IMR-90 (cell line): Measurements from ENCODE around the gene TEX52. TPM values are rescaled to one million over a fixed set of nuclear protein-coding genes. Genes with fewer than 3 reads are reported as not detected.
A peak's percentile ranks its signal among the peaks of the same experiment; 100 is the strongest.

Source experiments
- ATAC-seq: fragments of 200-7000 bp; cut with Tn5 transposase; 2 replicates; pipeline ENCODE4 v1.9.1; 2020; ENCODE audit warnings: low read depth, mild to moderate bottlenecking, moderate library complexity
- BruUV-seq: library from RNA; stranded (reverse); fragments of 400-500 nt; replicated peaks from 2 replicates; lab custom pipeline; 2021; lab: Mats Ljungman, UMichigan
- CTCF ChIA-PET: fragments of 300-600 bp; formaldehyde crosslinking; extraction: SDS; loops from one replicate; lab custom pipeline; 2021; ENCODE audit warnings: antibody characterized with exemption; lab: Yijun Ruan, JAX
- POLR2A ChIA-PET: fragments of 300-600 bp; sonication (Branson Sonifier 250); formaldehyde crosslinking; loops from one replicate; lab custom pipeline; 2022; ENCODE audit warnings: antibody characterized with exemption; ENCODE audit not compliant: unreplicated experiment; lab: Charles Lee
- DNase-seq: peaks from one replicate; pipeline ENCODE4 v3.0.0; 2013
- H2AFZ ChIP-seq: replicated peaks from 2 replicates; pipeline ENCODE3; 2013; ENCODE audit warnings: low read length, mild to moderate bottlenecking; ENCODE audit not compliant: poor library complexity
- H2AK5ac ChIP-seq: 2 replicates; pipeline ENCODE4 v1.6.1; 2013; ENCODE audit warnings: low read depth, low read length, inconsistent platforms
- H2AK9ac ChIP-seq: replicated peaks from 2 replicates; pipeline ENCODE3; 2013; ENCODE audit warnings: mild to moderate bottlenecking, low read depth, low read length, moderate library complexity; ENCODE audit not compliant: poor library complexity
- H2BK120ac ChIP-seq: 2 replicates; pipeline ENCODE4 v1.6.1; 2013; ENCODE audit warnings: low read depth, low read length, inconsistent platforms
- H2BK15ac ChIP-seq: 3 replicates; pipeline ENCODE4 v1.6.1; 2013; ENCODE audit warnings: low read depth, low read length, inconsistent platforms
- H2BK20ac ChIP-seq: 2 replicates; pipeline ENCODE4 v1.6.1; 2013; ENCODE audit warnings: low read depth, mild to moderate bottlenecking, inconsistent platforms, low read length, moderate library complexity
- H2BK5ac ChIP-seq: 2 replicates; pipeline ENCODE4 v1.6.1; 2013; ENCODE audit warnings: mild to moderate bottlenecking, low read depth, low read length, inconsistent platforms; ENCODE audit not compliant: poor library complexity, severe bottlenecking
- H3K14ac ChIP-seq: replicated peaks from 2 replicates; pipeline ENCODE4 v1.6.1; 2013; ENCODE audit warnings: low read depth, low read length, inconsistent platforms
- H3K18ac ChIP-seq: 2 replicates; pipeline ENCODE4 v1.6.1; 2013; ENCODE audit warnings: low read depth, low read length, control low read depth
- H3K23ac ChIP-seq: 2 replicates; pipeline ENCODE4 v1.6.1; 2013; ENCODE audit warnings: low read depth, low read length, inconsistent platforms
- H3K27ac ChIP-seq: 2 replicates; pipeline ENCODE4 v1.5.1; 2013; ENCODE audit warnings: mild to moderate bottlenecking, control low read depth, low read length; ENCODE audit not compliant: insufficient read depth
- H3K27me3 ChIP-seq: 2 replicates; pipeline ENCODE4 v1.6.1; 2013; ENCODE audit warnings: low read length; ENCODE audit not compliant: control insufficient read depth, insufficient read depth
- H3K36me3 ChIP-seq: 2 replicates; pipeline ENCODE4 v1.6.1; 2013; ENCODE audit warnings: low read length, mixed read lengths; ENCODE audit not compliant: control insufficient read depth, insufficient read depth
- H3K4ac ChIP-seq: 2 replicates; pipeline ENCODE4 v1.6.1; 2013; ENCODE audit warnings: low read depth, low read length, inconsistent platforms
- H3K4me1 ChIP-seq: 2 replicates; pipeline ENCODE4 v1.6.1; 2013; ENCODE audit warnings: low read length, mixed read lengths; ENCODE audit not compliant: control insufficient read depth, insufficient read depth
- H3K4me2 ChIP-seq: 2 replicates; pipeline ENCODE4 v1.6.1; 2013; ENCODE audit warnings: low read depth, mild to moderate bottlenecking, control low read depth, low read length, moderate library complexity
- H3K4me3 ChIP-seq: 2 replicates; pipeline ENCODE4 v1.5.1; 2013; ENCODE audit warnings: low read depth, mild to moderate bottlenecking, control low read depth, low read length, moderate library complexity; ENCODE audit not compliant: insufficient read depth
- H3K56ac ChIP-seq: 2 replicates; pipeline ENCODE4 v1.6.1; 2013; ENCODE audit warnings: low read length, inconsistent platforms; ENCODE audit not compliant: insufficient read depth; ENCODE audit errors: extremely low read depth
- H3K79me1 ChIP-seq, 2 experiments: 2 replicates each; pipeline ENCODE4 v1.6.1; 2013; ENCODE audit warnings: low read length in 2 of 2, inconsistent platforms in 1 of 2, low read depth in 1 of 2
- H3K9ac ChIP-seq: 2 replicates; pipeline ENCODE4 v1.6.1; 2013; ENCODE audit warnings: low read depth, low read length, control low read depth
- H3K9me1 ChIP-seq: 2 replicates; pipeline ENCODE4 v1.6.1; 2013; ENCODE audit warnings: low read length, inconsistent platforms; ENCODE audit not compliant: insufficient read depth
- H3K9me3 ChIP-seq: 2 replicates; pipeline ENCODE4 v1.6.1; 2013; ENCODE audit warnings: low read length; ENCODE audit not compliant: control insufficient read depth, insufficient read depth
- H4K20me1 ChIP-seq: 2 replicates; pipeline ENCODE4 v1.6.1; 2013; ENCODE audit warnings: low read length, inconsistent platforms; ENCODE audit not compliant: insufficient read depth
- H4K5ac ChIP-seq: 2 replicates; pipeline ENCODE4 v1.6.1; 2013; ENCODE audit warnings: mild to moderate bottlenecking, low read depth, low read length, control low read depth
- H4K8ac ChIP-seq, 2 experiments: 2 replicates each; pipeline ENCODE4 v1.6.1; 2013; ENCODE audit warnings: low read depth in 2 of 2, low read length in 2 of 2, control low read depth in 1 of 2, inconsistent platforms in 1 of 2
- H4K91ac ChIP-seq: 2 replicates; pipeline ENCODE4 v1.6.1; 2013; ENCODE audit warnings: low read depth, low read length, inconsistent platforms; ENCODE audit not compliant: insufficient read depth
- BHLHE40 ChIP-seq: fragments of 150-350 bp; IDR thresholded peaks from 2 replicates; pipeline ENCODE4 v1.6.1; 2016; ENCODE audit warnings: mild to moderate bottlenecking, low read depth, low read length
- CHD1 ChIP-seq: IDR thresholded peaks from 2 replicates; pipeline ENCODE4 v1.6.1; 2012; ENCODE audit warnings: low read depth, low read length, improper control_type of control experiment
- CTCF ChIP-seq: conservative IDR thresholded peaks from 2 replicates; pipeline ENCODE4 v1.5.1; 2012; ENCODE audit warnings: mild to moderate bottlenecking, low read depth, low read length, improper control_type of control experiment
- ELK1 ChIP-seq: fragments of 150-350 bp; IDR thresholded peaks from 2 replicates; pipeline ENCODE4 v1.6.1; 2016; ENCODE audit warnings: low read depth, mild to moderate bottlenecking, low read length, moderate library complexity, borderline replicate concordance
- MAFK ChIP-seq: IDR thresholded peaks from 2 replicates; pipeline ENCODE4 v1.6.1; 2012; ENCODE audit warnings: low read depth, low read length, improper control_type of control experiment
- MAZ ChIP-seq: IDR thresholded peaks from 2 replicates; pipeline ENCODE4 v1.6.1; 2012; ENCODE audit warnings: low read depth, mild to moderate bottlenecking, low read length, improper control_type of control experiment, moderate library complexity, borderline replicate concordance
- MXI1 ChIP-seq: IDR thresholded peaks from 2 replicates; pipeline ENCODE4 v1.6.1; 2012; ENCODE audit warnings: low read depth, mild to moderate bottlenecking, low read length, moderate library complexity, borderline replicate concordance
- NFE2L2 ChIP-seq: fragments of 150-350 bp; IDR thresholded peaks from 2 replicates; pipeline ENCODE4 v1.6.1; 2016; ENCODE audit warnings: low read depth, mild to moderate bottlenecking, low read length
- RAD21 ChIP-seq: IDR thresholded peaks from 2 replicates; pipeline ENCODE4 v1.6.1; 2012; ENCODE audit warnings: low read length, improper control_type of control experiment
- RCOR1 ChIP-seq: IDR thresholded peaks from 2 replicates; pipeline ENCODE4 v1.6.1; 2012; ENCODE audit warnings: mild to moderate bottlenecking, low read length, improper control_type of control experiment; ENCODE audit not compliant: insufficient replicate concordance
- RFX5 ChIP-seq: IDR thresholded peaks from 2 replicates; pipeline ENCODE4 v1.8.0; 2012; ENCODE audit warnings: low read depth, mild to moderate bottlenecking, low read length, moderate library complexity
- SMC3 ChIP-seq: fragments of 150-350 bp; IDR thresholded peaks from 2 replicates; pipeline ENCODE4 v1.6.1; 2016; ENCODE audit warnings: low read depth, mild to moderate bottlenecking, antibody characterized with exemption, low read length, moderate library complexity
- USF2 ChIP-seq: fragments of 150-350 bp; IDR thresholded peaks from 2 replicates; pipeline ENCODE4 v1.6.1; 2017; ENCODE audit warnings: mild to moderate bottlenecking, antibody characterized with exemption, low read length, low read depth
- WGBS, 2 experiments: methylation state at CpG; one replicate each; pipeline versions ENCODE4 v1.1.5 to v1.1.7; 2013; ENCODE audit warnings: missing lambda C conversion rate in 2 of 2; ENCODE audit not compliant: insufficient read length in 1 of 2; ENCODE audit errors: extremely low coverage in 2 of 2; 5-methylcytosine and 5-hydroxymethylcytosine counted together
- dilution Hi-C: fragments of 300-500 bp; cut with HindIII; formaldehyde crosslinking; loops from one replicate; pipeline ENCODE4 v1.14.3; 2018; ENCODE audit warnings: low sequenced_read_pairs; ENCODE audit not compliant: unreplicated experiment
- in situ Hi-C: fragments of 300-500 bp; cut with MboI; formaldehyde crosslinking; loops from 3 replicates; pipeline ENCODE4 v1.14.3; 2019; ENCODE audit warnings: low sequenced_read_pairs, inconsistent platforms, mixed read lengths
- intact Hi-C: fragments of 100-400 bp; cut with micrococcal nuclease; formaldehyde crosslinking; loops from 2 replicates; pipeline ENCODE4 v1.10.0; 2022
- polyA plus RNA-seq, 3 experiments: library from polyadenylated mRNA; depleted of rRNA; stranded (reverse); fragments of >200 nt; gene quantifications; 2 replicates each; pipeline ENCODE4 v1.2.3, GENCODE V29; 2012; ENCODE audit warnings: low replicate concordance in 1 of 3
- total RNA-seq: library from RNA; depleted of rRNA; stranded (reverse); fragments of >200 nt; gene quantifications from 2 replicates; pipeline ENCODE4 v1.2.3, GENCODE V29; 2012

Gene TEX52
- total and polyA plus RNA-seq, 2 of the 4 experiments (the other 2 are of a cell fraction): not detected

- H3K14ac ChIP-seq: peak overlapping the region; percentile 71
- no peak overlapping the region for H2BK120ac ChIP-seq
- H4K20me1 ChIP-seq: peaks cover 18% of the 10 kb centered on the region; the same call in 1 of the 2 replicates
- dilution Hi-C loops: no loop called here
- H3K9ac ChIP-seq: peak overlapping the region; percentile 82
- peak overlapping the region; percentile 16; the same call in 1 of the 2 replicates for H4K91ac ChIP-seq
- ChIA-PET POLR2A (interaction anchor here (0.6 to 1.4 kb wide), 4 partner anchors 13 to 999 kb away, joined by 3 read pairs; no protein-coding TSS in a partner anchor), CTCF (no interaction called here)
- intact Hi-C loops: no loop called here
- H3K9me3 ChIP-seq: no peaks in the 10 kb centered on the region
- H2AK9ac ChIP-seq: peak overlapping the region; percentile 92
- no peak overlapping the region for H2BK20ac ChIP-seq
- H3K4ac ChIP-seq: peak overlapping the region; percentile 59
- H2BK5ac ChIP-seq: peak overlapping the region; percentile 77
- peak overlapping the region in 1 of 2 experiments; percentile 68; a peak in 1 of 4 replicates for H4K8ac ChIP-seq
- in situ Hi-C loops: no loop called here
- peak overlapping the region; percentile 30; the same call in 1 of the 2 replicates for H3K56ac ChIP-seq
- DNase-seq: peak; percentile 61
- no peak overlapping the region; the same call in 1 of the 2 replicates for H3K18ac ChIP-seq
- TSS peak; percentile 8 for BruUV-seq
- peak overlapping the region; percentile 22; the same call in 1 of the 2 replicates for H4K5ac ChIP-seq
- H3K27me3 ChIP-seq: no peaks in the 10 kb centered on the region
- 4% methylated on average over 6 of the region's 42 CpGs; no CpG with 5 or more reads in 1 of the 2 experiments for WGBS, 2 experiments
- H3K23ac ChIP-seq: peak overlapping the region; percentile 83
- peak overlapping the region; percentile 78 for H3K4me3 ChIP-seq
- peak overlapping the region; percentile 87 for H3K27ac ChIP-seq
- H2AFZ ChIP-seq: peak overlapping the region; percentile 97
- peaks cover 7% of the 10 kb centered on the region for H3K4me1 ChIP-seq
- peak overlapping the region; percentile 16; the same call in 1 of the 3 replicates for H2BK15ac ChIP-seq
- peak overlapping the region; percentile 75 for H3K4me2 ChIP-seq
- peak overlapping the region; percentile 41 for H2AK5ac ChIP-seq
- ATAC-seq: peak; percentile 44
- H3K79me1 ChIP-seq: peaks cover 6 to 48% of the 10 kb centered on the region in 2 experiments; a peak in 3 of 4 replicates
- H3K9me1 ChIP-seq: peaks cover 12% of the 10 kb centered on the region
- H3K36me3 ChIP-seq: peaks cover 5% of the 10 kb centered on the region
- TF ChIP-seq RAD21 (no peak), MXI1 (no peak), CTCF (no peak), SMC3 (no peak), NFE2L2 (no peak), CHD1 (no peak), USF2 (no peak), RCOR1 (no peak), MAFK (no peak), RFX5 (no peak), BHLHE40 (no peak), ELK1 (no peak), MAZ (no peak)
These were observed 34.6 kb upstream of the TEX52 start for GRCh38 chr12:2891240-2892053.
